ENCODE data around the gene GZMM.

Gene GZMM

DNA sequence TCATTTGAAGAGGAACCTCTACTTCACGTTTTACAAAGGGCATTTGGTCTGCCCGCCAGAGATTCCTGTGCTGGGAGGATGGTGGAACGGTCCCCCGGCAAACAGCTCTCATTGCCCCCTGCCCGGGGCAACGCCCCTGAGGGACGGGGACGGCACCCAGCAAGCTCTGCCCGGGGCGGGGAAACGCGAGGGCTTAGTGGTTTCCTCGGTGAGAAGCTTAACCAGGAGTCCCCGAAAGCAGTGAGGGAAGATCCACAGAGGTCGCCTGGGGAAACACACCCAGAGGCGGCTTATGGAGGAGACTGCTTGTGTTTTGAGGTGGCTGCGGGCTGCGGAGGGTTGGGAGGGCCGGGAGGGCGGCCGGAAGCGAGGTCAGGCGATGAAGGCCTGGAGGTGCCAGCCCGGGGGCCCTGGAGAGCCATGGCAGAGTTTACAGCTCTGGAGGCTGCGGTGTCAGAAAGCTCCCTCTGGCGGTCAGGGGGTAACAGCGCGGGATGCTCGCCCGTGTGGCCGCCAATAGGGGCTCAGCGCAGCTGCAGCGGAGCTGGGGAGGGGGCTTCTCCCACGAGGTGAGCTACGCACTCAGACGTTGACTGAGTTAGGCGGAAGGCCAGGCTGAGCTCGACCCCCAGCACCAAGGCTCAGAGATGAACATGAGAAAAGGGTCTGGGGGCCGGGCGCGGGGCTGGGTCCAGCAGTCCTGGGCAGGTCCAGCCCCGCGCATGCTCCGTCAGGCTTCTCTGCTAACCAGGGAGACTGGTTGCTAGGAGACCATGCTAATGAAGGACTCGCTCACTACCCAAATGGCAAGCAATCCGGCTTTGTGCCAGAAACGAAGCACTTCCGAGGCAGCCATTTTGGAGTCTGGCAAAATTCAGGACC is 37.2 kb upstream of the GZMM start:
- H3K4me3 ChIP-seq (ENCODE audit: low read depth, low read length), result peak overlapping the region; percentile 68
- peak; percentile 95 for TF ChIP-seq CTCF (IDR thresholded peaks at IDR 0.05; ENCODE audit: insufficient read depth, low read depth, low read length, missing control alignments)
- DNase-seq (ENCODE audit: low read depth), result peak; percentile 99

GRCh38 chr19:507286-508203 is 36.3 kb upstream of the GZMM start, which contains the start of gene TPGS1:
Gene TPGS1 (plus strand): TSS chr19:507497. CDS start chr19:507507, 10 bp downstream.
- no peak for TF ChIP-seq CTCF (IDR thresholded peaks at IDR 0.05; ENCODE audit: insufficient read depth, low read depth, low read length, missing control alignments)
- peak within 1 kb of the TSS; percentile 68 for H3K4me3 ChIP-seq (ENCODE audit: low read depth, low read length)
- peak; percentile 89 for DNase-seq (ENCODE audit: low read depth)

GRCh38 chr19:508204-509150 is 35.4 kb upstream of the GZMM start:
- peak overlapping the region; percentile 68 for H3K4me3 ChIP-seq (ENCODE audit: low read depth, low read length)

DNA sequence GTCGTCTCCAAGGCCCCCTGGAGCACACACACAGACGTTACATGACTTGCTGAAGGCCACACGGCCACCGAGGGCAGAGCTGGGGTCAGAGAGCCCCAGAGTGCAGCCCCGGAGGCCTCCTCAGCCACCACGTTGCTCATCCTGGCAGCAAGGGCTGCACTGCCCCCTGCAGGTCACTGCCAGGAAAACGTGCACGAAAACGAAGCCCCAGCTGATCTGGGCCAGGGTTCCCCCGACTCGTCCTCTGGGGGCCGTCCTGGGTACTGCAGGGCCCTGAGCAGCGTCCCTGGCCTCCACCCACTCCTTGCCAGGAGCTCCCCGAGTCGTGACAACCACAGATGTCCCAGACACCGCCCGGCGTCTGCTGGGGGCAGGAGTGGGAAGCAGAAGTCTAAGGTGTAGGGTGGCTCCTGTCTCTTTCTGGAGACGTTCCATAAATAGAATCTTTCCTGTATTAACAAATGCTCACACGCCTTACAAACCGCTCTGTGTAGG is 33.2 kb upstream of the GZMM start:
- TF ChIP-seq CTCF (IDR thresholded peaks at IDR 0.05; ENCODE audit: insufficient read depth, low read depth, low read length, missing control alignments), result peak; percentile 99
- no peak overlapping the region for H3K4me3 ChIP-seq (ENCODE audit: low read depth, low read length)
- peak; percentile 94 for DNase-seq (ENCODE audit: low read depth)

More at GRCh38 chr19:508204-509150, 35.4 kb upstream of the GZMM start:
- TF ChIP-seq CTCF (IDR thresholded peaks at IDR 0.05; ENCODE audit: insufficient read depth, low read depth, low read length, missing control alignments), result no peak
- no peak for DNase-seq (ENCODE audit: low read depth)

DNA sequence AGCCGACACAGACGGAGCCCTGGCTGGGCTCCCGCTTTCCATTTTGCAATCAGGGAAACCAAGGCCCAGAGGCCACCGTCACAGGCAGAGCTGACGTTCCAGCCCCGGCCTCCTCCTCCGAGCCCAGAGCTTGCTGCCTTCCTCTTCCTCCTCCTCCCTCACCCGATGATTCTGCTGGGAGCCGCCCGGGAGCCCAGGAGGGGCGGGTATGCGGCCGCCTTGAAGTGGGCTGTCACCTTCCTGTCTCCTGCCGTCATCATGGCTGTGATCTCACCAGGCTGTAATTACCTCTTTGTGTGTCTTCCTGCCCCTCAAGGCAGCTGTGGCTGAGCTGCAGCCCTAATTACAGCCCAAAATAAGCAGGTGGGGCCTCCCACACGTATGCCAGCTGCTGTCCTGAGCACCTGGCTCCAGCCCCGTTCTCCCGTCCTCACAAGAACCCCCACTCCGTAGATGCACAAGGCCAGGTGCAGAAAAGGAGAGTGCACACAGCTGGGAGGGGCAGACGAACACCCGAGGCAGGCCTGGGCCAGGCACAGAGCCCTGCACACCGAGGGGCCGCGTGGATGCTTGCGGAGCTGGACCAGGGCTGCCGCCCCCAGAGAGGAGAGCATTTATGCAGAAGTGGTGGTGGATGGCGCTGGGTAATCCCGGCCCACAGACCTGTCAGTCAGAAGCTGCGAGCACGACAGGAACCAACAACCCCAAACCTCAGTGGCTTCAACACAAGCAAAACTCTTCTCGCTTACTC is 32.6 kb upstream of the GZMM start:
- no peak for TF ChIP-seq CTCF (IDR thresholded peaks at IDR 0.05; ENCODE audit: insufficient read depth, low read depth, low read length, missing control alignments)
- no peak overlapping the region for H3K4me3 ChIP-seq (ENCODE audit: low read depth, low read length)
- no peak for DNase-seq (ENCODE audit: low read depth)

Data from GM12865 (cell line).